T-helper 22 cell (primary cell): ENCODE data around the gene TBRG1.

ENCODE experiments used
- DNase-seq: peaks from one replicate; pipeline ENCODE4 v3.0.0-alpha.2; 2020; ENCODE audit warnings: low read depth

Gene TBRG1

DNA sequence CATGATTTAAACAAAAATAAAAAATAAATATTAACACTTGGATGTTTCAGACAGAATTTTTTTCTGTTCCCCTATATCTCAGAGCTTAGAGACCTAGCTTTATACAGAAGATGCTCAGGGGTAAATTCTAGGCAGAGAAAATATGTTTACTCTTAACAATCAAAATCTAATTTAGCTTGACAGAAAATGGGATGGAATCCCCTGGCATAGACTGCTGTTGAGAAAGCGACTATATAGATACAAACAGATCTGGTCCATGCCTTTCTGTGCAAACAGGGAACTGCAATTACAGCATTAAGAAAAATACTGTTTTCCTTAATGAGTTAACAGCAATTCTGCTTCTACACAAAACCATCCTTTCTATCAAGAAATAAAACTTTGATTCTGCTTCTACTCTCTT, 36.3 kb downstream of the TBRG1 start:
- DNase-seq, result no peak

DNA sequence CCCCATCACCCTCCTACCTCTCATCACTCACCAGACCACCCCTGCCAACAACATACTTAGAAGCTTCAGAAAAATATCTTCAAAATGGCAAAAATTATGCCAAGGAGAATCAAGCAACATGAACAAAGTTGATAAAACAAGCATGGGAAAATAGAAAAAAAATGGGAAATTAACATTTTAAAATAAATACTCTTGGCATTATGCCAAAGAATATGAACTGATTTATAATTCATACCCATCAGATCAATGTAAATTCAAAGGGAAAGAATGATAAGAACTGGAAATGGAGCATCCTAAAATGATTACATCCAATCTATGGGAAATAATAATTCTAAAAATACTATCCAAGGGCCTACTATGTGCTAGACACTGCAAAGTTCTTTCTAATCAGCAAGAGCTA, 38.9 kb downstream of the TBRG1 start:
- DNase-seq, result no peak

DNA sequence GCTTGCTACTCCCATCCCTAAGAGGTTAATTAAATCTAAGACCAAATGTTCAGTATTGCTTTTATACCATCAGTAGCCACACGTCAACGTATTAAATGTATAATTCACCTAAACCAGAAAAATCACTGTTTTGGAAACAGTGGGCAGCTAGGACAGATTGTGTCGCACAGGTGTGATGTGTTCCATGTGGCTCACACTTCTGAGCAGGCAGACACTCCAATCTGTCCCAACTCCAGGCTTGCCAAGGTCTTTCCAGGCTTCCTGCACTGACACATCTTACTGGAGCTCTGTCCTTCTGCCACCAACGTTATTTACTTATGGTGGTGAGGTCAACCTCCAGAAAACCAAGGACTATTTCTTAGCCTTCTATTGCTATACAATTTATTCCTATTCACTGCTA, 39.4 kb downstream of the TBRG1 start:
- no peak for DNase-seq

DNA sequence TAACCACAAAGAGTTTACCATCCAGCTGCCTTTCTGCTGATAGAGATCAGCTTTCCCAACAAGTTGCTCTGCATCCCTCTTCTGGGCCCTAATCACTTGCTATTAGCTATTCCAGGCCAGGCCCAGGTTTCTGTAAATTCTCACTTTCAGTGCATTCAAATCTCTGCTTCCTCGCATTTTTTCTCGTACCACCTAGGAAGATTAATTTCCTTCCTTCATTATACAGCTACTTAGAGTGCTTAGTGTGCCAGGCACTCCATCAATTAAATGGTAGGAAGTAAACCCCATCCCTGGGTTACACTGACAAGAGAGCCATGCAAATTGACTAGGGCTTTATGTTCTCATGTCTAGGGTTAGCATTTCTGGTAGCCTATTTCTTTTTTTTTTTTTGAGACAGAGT, 41.2 kb downstream of the TBRG1 start:
- DNase-seq, result no peak

DNA sequence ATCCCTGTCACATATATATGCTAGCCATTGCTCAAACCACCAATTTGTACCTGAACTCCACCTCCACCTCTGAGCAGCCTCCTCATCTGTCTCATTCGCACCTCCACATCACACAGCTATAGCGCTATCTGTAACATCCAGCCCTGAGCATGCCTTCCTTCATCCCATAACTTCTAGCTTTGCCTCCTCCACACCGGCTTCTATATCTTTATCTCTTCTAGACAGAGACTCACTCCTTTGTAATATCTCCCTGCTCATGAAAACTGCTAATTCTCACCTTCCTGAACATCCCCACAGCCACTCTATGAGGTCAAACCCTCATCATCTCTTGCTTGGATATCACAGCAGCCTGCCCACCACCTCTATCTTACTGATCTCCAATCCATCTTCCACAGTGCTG, 44.9 kb downstream of the TBRG1 start:
- DNase-seq, result no peak

DNA sequence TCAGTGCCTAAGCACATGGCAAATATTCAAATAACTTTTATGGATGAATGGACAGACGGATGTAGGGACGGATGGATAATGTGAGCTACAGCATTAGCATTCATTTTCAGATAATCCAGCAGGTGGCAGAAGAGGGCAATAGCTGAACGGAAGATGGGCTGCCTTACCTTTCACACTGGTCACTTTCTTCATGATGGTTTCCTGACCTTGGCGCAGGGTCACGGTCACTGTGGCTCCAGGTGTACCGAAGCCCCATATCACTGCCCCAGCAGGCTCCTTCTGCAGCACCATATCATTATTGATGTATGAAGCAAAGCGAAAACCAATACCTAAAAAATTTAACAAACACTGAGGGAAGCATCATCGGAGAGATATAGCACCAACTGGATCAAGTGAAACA, 46.5 kb downstream of the TBRG1 start:
- DNase-seq, result no peak

DNA sequence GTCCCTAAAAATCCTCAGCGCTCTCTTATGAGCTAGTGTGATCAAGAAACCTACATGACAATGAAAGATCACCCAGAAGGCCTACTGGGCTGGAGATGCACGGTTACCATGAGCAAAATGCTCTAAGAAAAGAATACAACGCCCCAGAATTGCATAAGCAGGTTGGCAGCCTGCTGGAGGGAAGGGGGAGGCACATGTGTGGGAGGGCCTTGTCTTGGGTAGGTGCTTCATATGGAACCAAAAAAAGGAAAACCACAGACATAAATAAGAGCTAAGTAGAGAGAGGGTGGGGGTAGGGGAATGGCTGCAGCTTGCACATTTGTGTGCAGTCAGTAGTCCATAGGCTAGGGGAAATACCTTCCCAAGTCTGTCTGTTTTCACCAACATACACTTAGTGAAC, 48.1 kb downstream of the TBRG1 start:
- DNase-seq, result peak; percentile 8

DNA sequence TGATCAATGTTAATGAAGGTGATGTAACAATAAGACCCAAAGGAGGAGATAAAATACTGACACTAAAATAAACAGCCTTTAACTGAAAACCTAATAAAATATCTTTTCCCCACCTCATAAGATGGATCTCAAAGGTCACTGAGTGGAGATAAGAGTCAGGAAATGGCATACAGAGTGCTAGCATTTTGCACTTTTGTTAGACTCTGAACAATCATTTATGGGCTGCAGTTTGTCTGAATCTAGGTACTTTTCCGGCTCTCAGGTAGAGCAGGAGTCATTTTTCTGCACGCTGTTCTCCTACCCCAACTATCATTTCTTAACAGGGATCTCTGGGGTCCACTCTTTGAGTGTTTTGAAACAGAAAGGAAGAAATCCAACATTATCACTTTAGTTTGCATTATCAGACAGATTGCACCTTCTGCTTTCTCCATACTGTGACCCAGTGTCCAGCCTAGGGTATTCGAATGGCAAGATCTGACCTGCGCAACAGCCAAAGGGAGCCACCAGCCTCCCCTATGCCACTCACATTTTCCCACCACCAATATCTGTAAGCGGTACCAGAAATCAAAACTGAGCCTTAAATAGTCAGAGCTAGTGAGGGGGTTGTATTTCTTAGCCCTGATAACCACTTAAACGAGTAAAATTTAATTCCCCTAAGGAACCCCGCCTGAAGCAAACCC, 50.0 kb downstream of the TBRG1 start:
- DNase-seq, result no peak

DNA sequence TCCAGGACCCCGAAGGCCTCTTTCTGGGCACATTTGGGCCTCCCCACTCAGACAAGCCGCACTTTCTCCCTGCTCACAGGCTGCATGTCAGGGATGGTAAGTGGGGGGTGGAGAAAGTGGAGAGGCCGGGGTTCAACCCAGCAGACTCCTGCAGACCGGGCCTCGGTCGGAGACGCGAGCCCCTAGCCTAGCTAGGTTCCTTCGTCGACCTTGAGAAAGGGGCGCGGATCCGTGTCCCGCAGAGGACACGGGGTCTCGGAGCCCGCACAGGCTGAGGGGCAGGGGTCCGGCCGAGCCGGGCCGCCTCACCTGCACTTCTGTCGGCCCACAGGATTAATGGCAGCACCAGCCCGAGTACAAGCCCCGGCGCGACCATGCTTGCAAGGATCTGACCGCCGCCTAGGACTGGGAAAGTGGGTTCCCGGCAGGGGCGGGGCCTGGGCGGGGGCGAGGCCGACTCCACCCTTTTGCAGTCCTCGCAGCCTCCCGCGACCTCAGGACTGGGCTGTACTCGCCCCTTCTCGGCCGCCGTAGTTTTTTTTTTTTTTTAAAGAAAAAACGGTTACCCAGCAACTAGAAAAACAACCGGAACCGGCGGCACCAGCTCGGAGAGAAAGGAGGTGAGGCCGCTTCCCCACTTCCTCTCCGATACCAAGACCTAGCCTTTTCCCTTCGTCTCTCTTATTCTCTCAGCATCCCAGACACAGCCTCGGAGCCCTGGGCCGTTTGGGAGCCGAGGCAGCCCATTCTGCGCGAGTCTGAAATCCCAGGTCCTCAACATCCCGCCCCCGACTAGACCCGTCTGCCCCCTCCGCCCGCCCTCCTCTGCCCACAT, 50.9 kb downstream of the TBRG1 start, which contains the start of the genes SIAE and SPA17:
Gene SIAE (minus strand): TSS at position 407 of the 835 bp plus-strand sequence. CDS start 31 bp downstream, at position 376.
Gene SPA17 (plus strand): TSS at position 572 of the 835 bp plus-strand sequence. CDS start 1,361 bp downstream, outside the sequence.
- peak; percentile 73 for DNase-seq

DNA sequence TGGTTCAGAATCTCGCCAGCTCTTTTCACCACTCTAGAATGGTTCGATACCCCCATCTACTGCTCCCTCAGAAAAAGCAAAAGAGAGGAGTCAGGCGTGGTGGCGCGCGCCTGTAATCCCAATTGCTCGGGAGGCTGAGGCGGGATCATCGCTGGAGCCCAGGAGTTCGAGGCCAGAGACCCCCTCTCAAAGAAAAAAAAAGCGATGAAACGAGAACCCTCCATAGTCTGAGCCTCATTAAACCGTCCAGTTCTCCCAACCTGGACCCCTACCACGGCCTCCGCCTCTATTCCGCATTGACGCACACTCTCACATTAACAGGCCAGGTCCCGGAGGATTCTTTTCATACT, 51.5 kb downstream of the TBRG1 start:
- no peak for DNase-seq

DNA sequence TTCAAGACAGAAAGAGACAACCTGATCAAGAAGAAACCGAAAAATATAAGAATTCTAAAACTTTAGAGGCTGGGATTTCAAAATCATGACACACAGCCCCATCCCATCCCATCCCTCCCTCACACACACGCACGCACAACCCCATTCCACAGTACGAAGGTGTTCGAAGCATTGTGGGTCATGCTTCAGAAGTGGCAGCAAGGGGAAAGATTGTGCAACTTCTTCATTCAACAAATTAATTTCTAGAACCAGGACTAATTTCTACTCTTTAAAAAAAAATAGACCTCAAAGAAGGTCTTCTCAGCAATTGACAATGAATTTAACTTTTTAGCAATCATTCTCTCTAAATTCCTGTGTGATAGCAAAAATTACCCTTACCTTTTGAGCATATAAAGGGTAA, 51.9 kb downstream of the TBRG1 start:
- DNase-seq, result no peak

DNA sequence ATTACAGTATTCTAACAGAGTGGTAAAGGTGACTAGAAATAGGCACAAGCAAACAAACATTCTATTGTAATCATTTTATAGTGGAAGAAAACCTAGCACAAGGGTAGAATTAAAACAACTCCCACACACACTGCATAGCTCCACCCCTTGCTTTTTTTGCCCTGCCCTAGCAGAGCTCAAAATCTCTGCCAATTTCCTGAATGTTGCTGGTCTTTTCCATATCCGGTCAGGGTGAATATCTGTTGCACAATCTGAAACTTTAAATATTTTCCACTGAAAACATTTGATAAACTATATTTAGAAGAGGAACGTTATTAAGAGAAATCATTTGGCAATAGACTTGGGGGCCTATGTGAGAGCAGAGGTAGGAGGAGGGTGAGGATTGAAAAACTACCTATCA, 53.7 kb downstream of the TBRG1 start:
- DNase-seq, result no peak

DNA sequence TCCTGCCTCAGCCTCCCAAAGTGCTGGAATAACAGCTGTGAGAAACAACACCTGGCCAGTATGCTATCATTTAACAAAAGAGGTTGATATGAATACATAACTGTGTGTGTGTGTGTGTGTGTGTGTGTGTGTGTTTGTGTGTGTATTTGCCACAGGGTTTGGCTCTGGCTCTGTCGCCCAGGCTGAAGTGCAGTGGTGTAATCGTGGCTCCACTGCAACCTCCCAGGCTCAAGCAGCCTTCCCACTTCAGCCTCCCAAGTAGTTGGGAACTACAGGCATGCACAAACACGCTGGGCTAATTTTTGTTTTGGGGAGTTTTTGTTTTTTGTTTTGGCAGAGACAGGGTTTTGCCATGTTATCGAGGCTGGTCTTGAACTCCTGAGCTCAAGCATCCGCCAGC, 55.8 kb downstream of the TBRG1 start:
- DNase-seq, result no peak

DNA sequence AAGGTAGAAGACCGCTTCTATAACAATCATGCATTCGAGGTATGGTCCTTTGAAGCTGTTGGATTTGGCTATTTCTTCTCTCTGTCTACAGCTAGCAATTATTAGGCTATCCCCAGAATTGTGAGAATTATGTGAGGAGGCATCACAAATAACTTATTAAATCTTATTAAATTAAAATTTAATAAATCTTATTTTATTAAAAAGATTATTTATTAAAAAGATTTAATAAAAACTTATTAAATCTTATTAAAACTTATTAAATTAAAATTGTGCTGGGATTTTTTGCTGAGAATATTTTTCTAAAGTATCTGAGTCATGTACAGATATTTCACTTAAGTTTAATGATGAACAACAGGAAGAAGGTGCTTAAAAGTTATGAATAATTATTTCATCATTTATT, 58.8 kb downstream of the TBRG1 start:
- DNase-seq, result no peak

DNA sequence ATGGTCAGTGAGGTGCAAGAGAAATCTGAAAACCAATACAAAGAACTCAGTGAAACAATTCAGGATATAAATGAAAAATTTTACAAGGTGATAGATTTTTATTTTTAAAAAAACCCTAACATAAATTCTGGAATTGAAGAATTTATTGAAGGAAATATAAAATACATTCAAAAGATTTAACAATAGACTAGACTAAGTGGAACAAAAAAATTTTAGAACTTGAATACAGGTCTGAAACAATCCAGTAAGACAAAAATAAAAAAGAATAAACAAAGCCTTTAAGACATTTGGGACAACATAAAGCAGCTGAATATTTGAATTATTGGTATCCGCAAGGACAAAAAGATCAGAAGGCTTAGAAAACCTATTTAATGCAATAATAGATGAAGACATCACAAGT, 59.8 kb downstream of the TBRG1 start:
- no peak for DNase-seq
